ENCODE data around the gene TBC1D22A.

The TBC1D22A gene

DNA sequence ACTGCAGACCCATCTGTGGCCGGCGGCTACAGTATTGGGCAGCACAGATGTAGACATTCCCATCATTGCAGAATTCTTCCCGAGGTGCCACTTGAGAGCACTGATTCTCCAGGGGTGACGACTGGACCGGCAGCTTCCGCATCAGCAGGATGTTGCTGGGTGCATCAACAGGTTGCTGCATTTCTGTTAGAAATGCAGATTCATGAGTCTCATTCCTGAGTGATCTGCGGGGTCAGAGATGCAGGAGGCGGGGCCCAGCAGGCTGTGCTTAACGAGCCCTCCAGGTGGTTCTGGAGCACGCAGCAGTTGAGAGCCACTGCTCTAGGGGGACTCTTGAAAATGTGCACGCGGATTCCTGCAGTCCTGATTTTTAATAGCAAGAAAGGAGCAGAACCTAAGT, 321.8 kb downstream of the TBC1D22A start:
- H3K4me3 Mint-ChIP-seq = no peak overlapping the region
- TF ChIP-seq, protein P1, sequence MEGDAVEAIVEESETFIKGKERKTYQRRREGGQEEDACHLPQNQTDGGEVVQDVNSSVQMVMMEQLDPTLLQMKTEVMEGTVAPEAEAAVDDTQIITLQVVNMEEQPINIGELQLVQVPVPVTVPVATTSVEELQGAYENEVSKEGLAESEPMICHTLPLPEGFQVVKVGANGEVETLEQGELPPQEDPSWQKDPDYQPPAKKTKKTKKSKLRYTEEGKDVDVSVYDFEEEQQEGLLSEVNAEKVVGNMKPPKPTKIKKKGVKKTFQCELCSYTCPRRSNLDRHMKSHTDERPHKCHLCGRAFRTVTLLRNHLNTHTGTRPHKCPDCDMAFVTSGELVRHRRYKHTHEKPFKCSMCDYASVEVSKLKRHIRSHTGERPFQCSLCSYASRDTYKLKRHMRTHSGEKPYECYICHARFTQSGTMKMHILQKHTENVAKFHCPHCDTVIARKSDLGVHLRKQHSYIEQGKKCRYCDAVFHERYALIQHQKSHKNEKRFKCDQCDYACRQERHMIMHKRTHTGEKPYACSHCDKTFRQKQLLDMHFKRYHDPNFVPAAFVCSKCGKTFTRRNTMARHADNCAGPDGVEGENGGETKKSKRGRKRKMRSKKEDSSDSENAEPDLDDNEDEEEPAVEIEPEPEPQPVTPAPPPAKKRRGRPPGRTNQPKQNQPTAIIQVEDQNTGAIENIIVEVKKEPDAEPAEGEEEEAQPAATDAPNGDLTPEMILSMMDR (IDR thresholded peaks at IDR 0.05; ENCODE audit: unreplicated experiment in 3 of 3) = no peak
- no peak overlapping the region for H3K27ac Mint-ChIP-seq
- H3K4me1 Mint-ChIP-seq = no peaks in the 10 kb centered on the region
- peaks cover 19% of the 10 kb centered on the region for H3K36me3 Mint-ChIP-seq (ENCODE audit: low read depth)
- H3K27me3 Mint-ChIP-seq (ENCODE audit: low read depth) = no peaks in the 10 kb centered on the region
- peaks cover 14% of the 10 kb centered on the region for H3K9me3 Mint-ChIP-seq

GRCh38 chr22:47086596-47087248, 324.3 kb downstream of the TBC1D22A start:
- H3K27me3 Mint-ChIP-seq (ENCODE audit: low read depth) = peaks cover 11% of the 10 kb centered on the region
- H3K27ac Mint-ChIP-seq = no peak overlapping the region
- H3K4me3 Mint-ChIP-seq = no peak overlapping the region
- peaks cover 14% of the 10 kb centered on the region for H3K4me1 Mint-ChIP-seq
- H3K9me3 Mint-ChIP-seq = peaks cover 9% of the 10 kb centered on the region
- peaks cover 12% of the 10 kb centered on the region for H3K36me3 Mint-ChIP-seq (ENCODE audit: low read depth)
- TF ChIP-seq, protein P1 (IDR thresholded peaks at IDR 0.05; ENCODE audit: unreplicated experiment in 3 of 3) = no peak

- peaks cover 26% of the 10 kb centered on the region for H3K4me1 Mint-ChIP-seq
- peaks cover 6% of the 10 kb centered on the region for H3K9me3 Mint-ChIP-seq
- H3K36me3 Mint-ChIP-seq (ENCODE audit: low read depth) = peaks cover 12% of the 10 kb centered on the region
- peak overlapping the region; percentile 4 to 37 (median 30) for H3K4me3 Mint-ChIP-seq
- TF ChIP-seq, protein P1 (IDR thresholded peaks at IDR 0.05; ENCODE audit: unreplicated experiment in 3 of 3) = no peak
- no peak overlapping the region for H3K27ac Mint-ChIP-seq
- H3K27me3 Mint-ChIP-seq (ENCODE audit: low read depth) = peaks cover 14% of the 10 kb centered on the region
These were observed 326.2 kb downstream of the TBC1D22A start for GRCh38 chr22:47088480-47089158.

DNA sequence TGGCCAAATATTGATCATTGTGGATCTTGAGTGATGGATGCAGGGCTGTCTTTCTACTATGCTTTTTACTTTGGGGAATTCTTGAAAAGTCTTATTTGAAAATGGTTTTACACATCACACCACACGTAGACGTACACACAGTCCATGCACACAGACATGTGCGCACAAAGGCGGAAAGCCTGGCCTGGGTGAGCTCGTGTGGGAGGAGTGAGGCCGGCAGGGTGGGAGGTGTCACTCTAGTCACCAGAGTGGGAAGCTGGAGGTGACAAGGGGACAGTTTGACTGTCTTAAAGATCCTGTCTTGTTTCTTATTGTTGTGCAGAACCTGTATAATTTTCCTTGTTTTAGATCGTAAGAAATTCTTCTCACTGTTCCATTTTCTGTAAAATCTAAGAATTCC, 326.9 kb downstream of the TBC1D22A start:
- no peak overlapping the region for H3K27ac Mint-ChIP-seq
- H3K9me3 Mint-ChIP-seq = peaks cover 13% of the 10 kb centered on the region
- TF ChIP-seq, protein P1 (IDR thresholded peaks at IDR 0.05; ENCODE audit: unreplicated experiment in 3 of 3) = no peak
- H3K27me3 Mint-ChIP-seq (ENCODE audit: low read depth) = peaks cover 14% of the 10 kb centered on the region
- peak overlapping the region; percentile 30 to 71 (median 65) for H3K4me3 Mint-ChIP-seq
- H3K4me1 Mint-ChIP-seq = peaks cover 26% of the 10 kb centered on the region
- H3K36me3 Mint-ChIP-seq (ENCODE audit: low read depth) = peaks cover 19% of the 10 kb centered on the region

GRCh38 chr22:47089796-47090460, 327.5 kb downstream of the TBC1D22A start:
- H3K4me1 Mint-ChIP-seq = peaks cover 26% of the 10 kb centered on the region
- H3K36me3 Mint-ChIP-seq (ENCODE audit: low read depth) = peaks cover 20% of the 10 kb centered on the region
- TF ChIP-seq, protein P1 (IDR thresholded peaks at IDR 0.05; ENCODE audit: unreplicated experiment in 3 of 3) = no peak

More at GRCh38 chr22:47089796-47090460, 327.5 kb downstream of the TBC1D22A start:
- peaks cover 14% of the 10 kb centered on the region for H3K9me3 Mint-ChIP-seq
- peaks cover 14% of the 10 kb centered on the region for H3K27me3 Mint-ChIP-seq (ENCODE audit: low read depth)
- H3K27ac Mint-ChIP-seq = no peak overlapping the region
- H3K4me3 Mint-ChIP-seq = peak overlapping the region; percentile 88 to 91 (median 90)
